ENCODE data around the gene DNAJB13.

DNA sequence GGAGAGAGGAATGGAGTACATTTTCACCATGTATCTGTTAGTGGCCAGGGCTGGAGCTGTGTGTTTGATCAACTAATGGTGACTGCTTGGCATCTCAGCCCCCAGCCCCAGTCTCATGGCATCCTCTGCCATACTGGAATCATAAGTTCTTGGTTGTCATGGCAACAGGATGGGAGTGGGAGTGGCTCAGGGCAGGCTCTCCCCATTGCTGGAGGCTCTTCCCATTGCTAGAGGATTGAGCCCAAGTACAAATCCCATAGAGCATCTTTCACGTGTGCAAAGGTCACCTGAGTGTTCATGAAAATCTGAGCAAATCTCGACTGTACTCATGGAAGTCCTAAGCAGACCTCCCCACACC is 14.9 kb downstream of the DNAJB13 start:
- TF ChIP-seq, protein P1, sequence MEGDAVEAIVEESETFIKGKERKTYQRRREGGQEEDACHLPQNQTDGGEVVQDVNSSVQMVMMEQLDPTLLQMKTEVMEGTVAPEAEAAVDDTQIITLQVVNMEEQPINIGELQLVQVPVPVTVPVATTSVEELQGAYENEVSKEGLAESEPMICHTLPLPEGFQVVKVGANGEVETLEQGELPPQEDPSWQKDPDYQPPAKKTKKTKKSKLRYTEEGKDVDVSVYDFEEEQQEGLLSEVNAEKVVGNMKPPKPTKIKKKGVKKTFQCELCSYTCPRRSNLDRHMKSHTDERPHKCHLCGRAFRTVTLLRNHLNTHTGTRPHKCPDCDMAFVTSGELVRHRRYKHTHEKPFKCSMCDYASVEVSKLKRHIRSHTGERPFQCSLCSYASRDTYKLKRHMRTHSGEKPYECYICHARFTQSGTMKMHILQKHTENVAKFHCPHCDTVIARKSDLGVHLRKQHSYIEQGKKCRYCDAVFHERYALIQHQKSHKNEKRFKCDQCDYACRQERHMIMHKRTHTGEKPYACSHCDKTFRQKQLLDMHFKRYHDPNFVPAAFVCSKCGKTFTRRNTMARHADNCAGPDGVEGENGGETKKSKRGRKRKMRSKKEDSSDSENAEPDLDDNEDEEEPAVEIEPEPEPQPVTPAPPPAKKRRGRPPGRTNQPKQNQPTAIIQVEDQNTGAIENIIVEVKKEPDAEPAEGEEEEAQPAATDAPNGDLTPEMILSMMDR (CRISPR knock-in tag; IDR thresholded peaks at IDR 0.05): no peak
- TF ChIP-seq, protein P2, sequence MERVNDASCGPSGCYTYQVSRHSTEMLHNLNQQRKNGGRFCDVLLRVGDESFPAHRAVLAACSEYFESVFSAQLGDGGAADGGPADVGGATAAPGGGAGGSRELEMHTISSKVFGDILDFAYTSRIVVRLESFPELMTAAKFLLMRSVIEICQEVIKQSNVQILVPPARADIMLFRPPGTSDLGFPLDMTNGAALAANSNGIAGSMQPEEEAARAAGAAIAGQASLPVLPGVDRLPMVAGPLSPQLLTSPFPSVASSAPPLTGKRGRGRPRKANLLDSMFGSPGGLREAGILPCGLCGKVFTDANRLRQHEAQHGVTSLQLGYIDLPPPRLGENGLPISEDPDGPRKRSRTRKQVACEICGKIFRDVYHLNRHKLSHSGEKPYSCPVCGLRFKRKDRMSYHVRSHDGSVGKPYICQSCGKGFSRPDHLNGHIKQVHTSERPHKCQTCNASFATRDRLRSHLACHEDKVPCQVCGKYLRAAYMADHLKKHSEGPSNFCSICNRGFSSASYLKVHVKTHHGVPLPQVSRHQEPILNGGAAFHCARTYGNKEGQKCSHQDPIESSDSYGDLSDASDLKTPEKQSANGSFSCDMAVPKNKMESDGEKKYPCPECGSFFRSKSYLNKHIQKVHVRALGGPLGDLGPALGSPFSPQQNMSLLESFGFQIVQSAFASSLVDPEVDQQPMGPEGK (CRISPR knock-in tag; IDR thresholded peaks at IDR 0.05): no peak
- TF ChIP-seq, protein P3, sequence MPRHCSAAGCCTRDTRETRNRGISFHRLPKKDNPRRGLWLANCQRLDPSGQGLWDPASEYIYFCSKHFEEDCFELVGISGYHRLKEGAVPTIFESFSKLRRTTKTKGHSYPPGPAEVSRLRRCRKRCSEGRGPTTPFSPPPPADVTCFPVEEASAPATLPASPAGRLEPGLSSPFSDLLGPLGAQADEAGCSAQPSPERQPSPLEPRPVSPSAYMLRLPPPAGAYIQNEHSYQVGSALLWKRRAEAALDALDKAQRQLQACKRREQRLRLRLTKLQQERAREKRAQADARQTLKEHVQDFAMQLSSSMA (CRISPR knock-in tag; IDR thresholded peaks at IDR 0.05): no peak
- TF ChIP-seq MTA3 (CRISPR knock-in tag; IDR thresholded peaks at IDR 0.05): no peak

All from HepG2 (cell line).